ENCODE results near the gene NNMT. TPM values are rescaled to one million over a fixed set of nuclear protein-coding genes. Genes with fewer than 3 reads are reported as not detected.
A peak's percentile ranks its signal among the peaks of the same experiment; 100 is the strongest.

Gene NNMT
- total and polyA plus RNA-seq, 2 donors (not counting 3 experiments of a cell fraction or from before 2014, with no cell fraction given): 330 to 454 TPM

DNA sequence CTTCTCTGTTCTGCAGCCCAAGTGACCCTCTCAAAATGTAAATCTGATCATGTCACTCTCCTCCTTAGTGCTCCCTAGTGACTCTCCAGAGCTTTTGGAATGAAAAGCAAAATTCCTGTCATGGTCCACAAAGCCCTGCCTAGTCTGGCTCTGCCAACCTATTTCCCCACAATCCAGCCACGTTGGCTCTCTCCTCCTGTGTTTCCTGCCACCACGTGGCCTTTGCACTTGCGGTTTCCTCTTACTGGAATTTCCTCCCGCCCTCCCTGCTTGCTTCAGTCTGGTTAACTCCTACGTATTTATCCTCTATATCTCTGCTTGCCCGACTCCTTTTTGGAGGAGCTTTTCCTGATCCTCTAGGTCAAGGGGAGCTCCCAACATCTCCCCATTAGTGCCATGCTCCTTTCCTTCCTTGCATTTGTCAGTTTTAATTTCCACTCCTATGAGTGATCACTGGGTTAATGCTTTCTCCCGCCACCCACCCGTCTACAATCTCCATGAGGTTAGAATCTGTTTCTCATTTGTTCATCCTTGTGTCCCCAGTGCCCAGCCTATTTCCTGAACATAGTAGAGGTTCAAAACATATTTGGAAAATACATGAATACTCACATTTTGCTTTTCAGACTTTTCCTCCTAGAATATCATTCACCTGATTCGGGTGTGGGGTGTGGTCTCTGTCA lies 11.5 kb downstream of the NNMT start:
- peak overlapping the region; percentile 69 for H3K9ac ChIP-seq (replicated peaks; ENCODE audit: extremely low read depth, insufficient read depth, low read length)
- peaks cover 4 to 13% of the 10 kb centered on the region in 2 experiments for H3K36me3 ChIP-seq (ENCODE audit: control insufficient read depth in 2 of 2, extremely low read depth in 1 of 2, insufficient read depth in 2 of 2, low read length in 2 of 2)
- H2AFZ ChIP-seq (ENCODE audit: low read depth, low read length): no peak overlapping the region
- ChIA-PET POLR2A (interaction anchor here (0.8 to 3.9 kb wide), 5 partner anchors 9 to 28 kb away, joined by 3 to 33 read pairs (median 6); partner anchors contain the start of gene NNMT), CTCF (interaction anchor here (0.9 to 4.5 kb wide), 10 partner anchors 8 to 129 kb away, joined by 3 to 41 read pairs (median 6); partner anchors contain the start of gene NNMT)
- peak overlapping the region in 2 of 3 experiments; percentile 10 to 39 for H3K4me3 ChIP-seq (replicated peaks in 1 of 3; ENCODE audit: insufficient read depth in 1 of 3, low read depth in 1 of 3, low read length in 3 of 3)
- FAIRE-seq (peak; percentile 90), DNase-seq (ENCODE audit: low read depth, low spot score) (peak; percentile 91)
- dilution Hi-C loops (cut with MboI; ENCODE audit: extremely low pct_ligation_motif_present, low sequenced_read_pairs): no loop called here
- peak overlapping the region; percentile 79 for H3K27ac ChIP-seq (ENCODE audit: insufficient read depth, low read depth, low read length)
- no TSS peak for BruUV-seq (replicated peaks)
- H3K79me2 ChIP-seq (ENCODE audit: control insufficient read depth, insufficient read depth, low read length): peaks cover 84% of the 10 kb centered on the region
- peak overlapping the region; percentile 87 for H3K4me2 ChIP-seq (ENCODE audit: insufficient read depth, low read length)
- TF ChIP-seq POLR2A (IDR thresholded peaks at IDR 0.05; ENCODE audit: low read depth, low read length): peak; percentile 15
- TF ChIP-seq EZH2 (IDR thresholded peaks at IDR 0.05; ENCODE audit: borderline replicate concordance, low read depth, low read length, severe bottlenecking): no peak
- TF ChIP-seq GATA2 (IDR thresholded peaks at IDR 0.05; ENCODE audit: insufficient read depth, insufficient read length, low read depth, low read length): peak; percentile 54
- TF ChIP-seq, protein P1, sequence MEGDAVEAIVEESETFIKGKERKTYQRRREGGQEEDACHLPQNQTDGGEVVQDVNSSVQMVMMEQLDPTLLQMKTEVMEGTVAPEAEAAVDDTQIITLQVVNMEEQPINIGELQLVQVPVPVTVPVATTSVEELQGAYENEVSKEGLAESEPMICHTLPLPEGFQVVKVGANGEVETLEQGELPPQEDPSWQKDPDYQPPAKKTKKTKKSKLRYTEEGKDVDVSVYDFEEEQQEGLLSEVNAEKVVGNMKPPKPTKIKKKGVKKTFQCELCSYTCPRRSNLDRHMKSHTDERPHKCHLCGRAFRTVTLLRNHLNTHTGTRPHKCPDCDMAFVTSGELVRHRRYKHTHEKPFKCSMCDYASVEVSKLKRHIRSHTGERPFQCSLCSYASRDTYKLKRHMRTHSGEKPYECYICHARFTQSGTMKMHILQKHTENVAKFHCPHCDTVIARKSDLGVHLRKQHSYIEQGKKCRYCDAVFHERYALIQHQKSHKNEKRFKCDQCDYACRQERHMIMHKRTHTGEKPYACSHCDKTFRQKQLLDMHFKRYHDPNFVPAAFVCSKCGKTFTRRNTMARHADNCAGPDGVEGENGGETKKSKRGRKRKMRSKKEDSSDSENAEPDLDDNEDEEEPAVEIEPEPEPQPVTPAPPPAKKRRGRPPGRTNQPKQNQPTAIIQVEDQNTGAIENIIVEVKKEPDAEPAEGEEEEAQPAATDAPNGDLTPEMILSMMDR (IDR thresholded peaks at IDR 0.05; ENCODE audit: extremely low read depth in 1 of 2, insufficient read depth in 1 of 2, low read depth in 1 of 2, low read length in 2 of 2): no peak
- TF ChIP-seq FOS (IDR thresholded peaks at IDR 0.05; ENCODE audit: borderline replicate concordance, insufficient read depth, low read length): peak; percentile 10
- peak; percentile 79 for TF ChIP-seq POLR2AphosphoS5 (IDR thresholded peaks at IDR 0.05; ENCODE audit: insufficient read depth, low read depth, low read length)
- TF ChIP-seq JUN (IDR thresholded peaks at IDR 0.05; ENCODE audit: borderline replicate concordance, insufficient read depth, insufficient read length, low read depth): no peak
- peak; percentile 65 for TF ChIP-seq MYC (IDR thresholded peaks at IDR 0.05; ENCODE audit: low read depth, low read length)
- TF ChIP-seq, protein P2, sequence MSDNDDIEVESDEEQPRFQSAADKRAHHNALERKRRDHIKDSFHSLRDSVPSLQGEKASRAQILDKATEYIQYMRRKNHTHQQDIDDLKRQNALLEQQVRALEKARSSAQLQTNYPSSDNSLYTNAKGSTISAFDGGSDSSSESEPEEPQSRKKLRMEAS (IDR thresholded peaks at IDR 0.05; ENCODE audit: insufficient read depth, insufficient read length): peak; percentile 95
- H3K9me1 ChIP-seq (replicated peaks; ENCODE audit: control insufficient read depth, extremely low read depth, insufficient read depth, low read length): no peaks in the 10 kb centered on the region
- intact Hi-C loops (cut with micrococcal nuclease): loop anchor here (1.0 to 2.0 kb wide), 5 partner anchors 9 to 33 kb away; partner anchors contain the start of gene NNMT
- peaks cover 29% of the 10 kb centered on the region for H3K4me1 ChIP-seq (ENCODE audit: control insufficient read depth, extremely low read depth, insufficient read depth, low read length)
- no peaks in the 10 kb centered on the region for H3K9me3 ChIP-seq (replicated peaks; ENCODE audit: control insufficient read depth, insufficient read depth, low read length)
- no peaks in the 10 kb centered on the region for H4K20me1 ChIP-seq (replicated peaks; ENCODE audit: control insufficient read depth, extremely low read depth, insufficient read depth, low read length)
- no peaks in the 10 kb centered on the region for H3K27me3 ChIP-seq (ENCODE audit: control insufficient read depth in 2 of 2, insufficient read depth in 2 of 2, low read length in 2 of 2)

Measured in endothelial cell of umbilical vein (primary cell).